ENCODE results near the gene SORCS1.

Gene SORCS1

GRCh38 chr10:106947643-106948042, 216.9 kb downstream of the SORCS1 start:
- H3K56ac ChIP-seq (ENCODE audit: low read length) = no peak overlapping the region

GRCh38 chr10:106942035-106942662, 222.4 kb downstream of the SORCS1 start:
- no peak overlapping the region for H3K4me3 ChIP-seq (ENCODE audit: low read length)
- no peak overlapping the region for H3K9ac ChIP-seq (ENCODE audit: low read length)
- no peak overlapping the region for H2BK5ac ChIP-seq (ENCODE audit: low read length)
- WGBS (ENCODE audit: extremely low coverage, insufficient coverage, low lambda C conversion rate) = no CpG with 5 or more reads among the region's 4 CpGs
- no peaks in the 10 kb centered on the region for H3K27me3 ChIP-seq (ENCODE audit: insufficient read depth, low read length, poor library complexity)
- H3K36me3 ChIP-seq (ENCODE audit: control insufficient read depth, insufficient read depth, low read length) = no peaks in the 10 kb centered on the region
- H2AK5ac ChIP-seq (ENCODE audit: low read length) = no peak overlapping the region
- DNase-seq = no peak
- H4K8ac ChIP-seq (ENCODE audit: low read depth, low read length) = no peak overlapping the region
- H3K18ac ChIP-seq (ENCODE audit: low read length) = no peak overlapping the region
- no peak overlapping the region for H3K4ac ChIP-seq (ENCODE audit: low read depth, low read length)
- no peak overlapping the region for H3K4me2 ChIP-seq (ENCODE audit: low read length)
- no peaks in the 10 kb centered on the region for H3K79me2 ChIP-seq (ENCODE audit: control insufficient read depth, insufficient read depth, low read length)
- no peaks in the 10 kb centered on the region for H3K79me1 ChIP-seq (ENCODE audit: low read length)
- no peak overlapping the region for H3K23ac ChIP-seq (ENCODE audit: low read length)
- no peaks in the 10 kb centered on the region for H3K4me1 ChIP-seq (ENCODE audit: control insufficient read depth, low read depth, low read length)
- H3K56ac ChIP-seq (ENCODE audit: low read length) = no peak overlapping the region
- no peak overlapping the region for H4K5ac ChIP-seq (ENCODE audit: low read length)
- no peak overlapping the region for H3K27ac ChIP-seq (ENCODE audit: low read depth, low read length)
- H2BK120ac ChIP-seq (ENCODE audit: low read depth, low read length) = no peak overlapping the region
- no peak overlapping the region for H2BK15ac ChIP-seq (replicated peaks; ENCODE audit: low read depth)

More at GRCh38 chr10:106947643-106948042, 216.9 kb downstream of the SORCS1 start:
- Histone ChIP-seq H3K4me3 (ENCODE audit: low read length) (no peak overlapping the region), H2AK5ac (ENCODE audit: low read length) (no peak overlapping the region), H4K5ac (ENCODE audit: low read length) (no peak overlapping the region), H3K9ac (ENCODE audit: low read length) (no peak overlapping the region), H3K4ac (ENCODE audit: low read depth, low read length) (no peak overlapping the region), H3K27me3 (ENCODE audit: insufficient read depth, low read length, poor library complexity) (no peaks in the 10 kb centered on the region), H3K79me1 (ENCODE audit: low read length) (no peaks in the 10 kb centered on the region), H3K27ac (ENCODE audit: low read depth, low read length) (no peak overlapping the region), H2BK5ac (ENCODE audit: low read length) (no peak overlapping the region), H2BK120ac (ENCODE audit: low read depth, low read length) (no peak overlapping the region), H3K4me2 (ENCODE audit: low read length) (no peak overlapping the region), H3K79me2 (ENCODE audit: control insufficient read depth, insufficient read depth, low read length) (no peaks in the 10 kb centered on the region), H3K18ac (ENCODE audit: low read length) (no peak overlapping the region), H2BK15ac (replicated peaks; ENCODE audit: low read depth) (no peak overlapping the region), H3K23ac (ENCODE audit: low read length) (no peak overlapping the region), H4K8ac (ENCODE audit: low read depth, low read length) (no peak overlapping the region), H3K4me1 (ENCODE audit: control insufficient read depth, low read depth, low read length) (no peaks in the 10 kb centered on the region), H3K36me3 (ENCODE audit: control insufficient read depth, insufficient read depth, low read length) (no peaks in the 10 kb centered on the region)
- DNase-seq = no peak
- no CpG with 5 or more reads among the region's 3 CpGs for WGBS (ENCODE audit: extremely low coverage, insufficient coverage, low lambda C conversion rate)

GRCh38 chr10:106941297-106942034, 223.0 kb downstream of the SORCS1 start:
- Histone ChIP-seq H2BK5ac (ENCODE audit: low read length) (no peak overlapping the region), H3K79me2 (ENCODE audit: control insufficient read depth, insufficient read depth, low read length) (no peaks in the 10 kb centered on the region), H3K4me1 (ENCODE audit: control insufficient read depth, low read depth, low read length) (no peaks in the 10 kb centered on the region), H3K18ac (ENCODE audit: low read length) (no peak overlapping the region), H3K4me2 (ENCODE audit: low read length) (no peak overlapping the region), H4K8ac (ENCODE audit: low read depth, low read length) (no peak overlapping the region), H2AK5ac (ENCODE audit: low read length) (no peak overlapping the region), H2BK120ac (ENCODE audit: low read depth, low read length) (no peak overlapping the region), H4K5ac (ENCODE audit: low read length) (no peak overlapping the region), H3K27me3 (ENCODE audit: insufficient read depth, low read length, poor library complexity) (no peaks in the 10 kb centered on the region), H3K36me3 (ENCODE audit: control insufficient read depth, insufficient read depth, low read length) (no peaks in the 10 kb centered on the region), H3K56ac (ENCODE audit: low read length) (no peak overlapping the region), H3K27ac (ENCODE audit: low read depth, low read length) (no peak overlapping the region), H3K9ac (ENCODE audit: low read length) (no peak overlapping the region), H3K4me3 (ENCODE audit: low read length) (no peak overlapping the region), H2BK15ac (replicated peaks; ENCODE audit: low read depth) (no peak overlapping the region), H3K79me1 (ENCODE audit: low read length) (no peaks in the 10 kb centered on the region), H3K4ac (ENCODE audit: low read depth, low read length) (no peak overlapping the region), H3K23ac (ENCODE audit: low read length) (no peak overlapping the region)
- WGBS (ENCODE audit: extremely low coverage, insufficient coverage, low lambda C conversion rate) = no CpG with 5 or more reads among the region's 5 CpGs
- DNase-seq = no peak

- Histone ChIP-seq H3K36me3 (ENCODE audit: control insufficient read depth, insufficient read depth, low read length) (no peaks in the 10 kb centered on the region), H3K4me2 (ENCODE audit: low read length) (no peak overlapping the region), H2AK5ac (ENCODE audit: low read length) (no peak overlapping the region), H3K18ac (ENCODE audit: low read length) (no peak overlapping the region), H3K4me1 (ENCODE audit: control insufficient read depth, low read depth, low read length) (no peaks in the 10 kb centered on the region), H2BK120ac (ENCODE audit: low read depth, low read length) (no peak overlapping the region), H2BK15ac (replicated peaks; ENCODE audit: low read depth) (no peak overlapping the region), H3K27me3 (ENCODE audit: insufficient read depth, low read length, poor library complexity) (no peaks in the 10 kb centered on the region), H3K27ac (ENCODE audit: low read depth, low read length) (no peak overlapping the region), H3K4ac (ENCODE audit: low read depth, low read length) (no peak overlapping the region), H3K9ac (ENCODE audit: low read length) (no peak overlapping the region), H3K56ac (ENCODE audit: low read length) (no peak overlapping the region), H3K79me1 (ENCODE audit: low read length) (no peaks in the 10 kb centered on the region), H3K4me3 (ENCODE audit: low read length) (no peak overlapping the region), H4K5ac (ENCODE audit: low read length) (no peak overlapping the region), H3K79me2 (ENCODE audit: control insufficient read depth, insufficient read depth, low read length) (no peaks in the 10 kb centered on the region), H3K23ac (ENCODE audit: low read length) (no peak overlapping the region), H2BK5ac (ENCODE audit: low read length) (no peak overlapping the region), H4K8ac (ENCODE audit: low read depth, low read length) (no peak overlapping the region)
- WGBS (ENCODE audit: extremely low coverage, insufficient coverage, low lambda C conversion rate) = no CpG with 5 or more reads among the region's 1 CpG
- no peak for DNase-seq
Measured at GRCh38 chr10:106938513-106938912, 226.0 kb downstream of the SORCS1 start.

GRCh38 chr10:106935978-106936451, 228.5 kb downstream of the SORCS1 start:
- Histone ChIP-seq H3K79me2 (ENCODE audit: control insufficient read depth, insufficient read depth, low read length) (no peaks in the 10 kb centered on the region), H3K27ac (ENCODE audit: low read depth, low read length) (no peak overlapping the region), H3K4me3 (ENCODE audit: low read length) (no peak overlapping the region), H3K56ac (ENCODE audit: low read length) (no peak overlapping the region), H2AK5ac (ENCODE audit: low read length) (no peak overlapping the region), H2BK120ac (ENCODE audit: low read depth, low read length) (no peak overlapping the region), H4K8ac (ENCODE audit: low read depth, low read length) (no peak overlapping the region), H3K79me1 (ENCODE audit: low read length) (no peaks in the 10 kb centered on the region), H3K23ac (ENCODE audit: low read length) (no peak overlapping the region), H3K4me2 (ENCODE audit: low read length) (no peak overlapping the region), H2BK5ac (ENCODE audit: low read length) (no peak overlapping the region), H3K9ac (ENCODE audit: low read length) (no peak overlapping the region), H3K36me3 (ENCODE audit: control insufficient read depth, insufficient read depth, low read length) (no peaks in the 10 kb centered on the region), H3K27me3 (ENCODE audit: insufficient read depth, low read length, poor library complexity) (no peaks in the 10 kb centered on the region), H4K5ac (ENCODE audit: low read length) (no peak overlapping the region), H2BK15ac (replicated peaks; ENCODE audit: low read depth) (no peak overlapping the region), H3K4me1 (ENCODE audit: control insufficient read depth, low read depth, low read length) (no peaks in the 10 kb centered on the region), H3K4ac (ENCODE audit: low read depth, low read length) (no peak overlapping the region), H3K18ac (ENCODE audit: low read length) (no peak overlapping the region)
- DNase-seq = no peak

Measured in mesendoderm (in vitro differentiated cells).